OCI-LY7 (cell line): Measurements from ENCODE around the gene PCYT1B. TPM values are rescaled to one million over a fixed set of nuclear protein-coding genes. Genes with fewer than 3 reads are reported as not detected.

Experiments used
- BruUV-seq: library from RNA; stranded (reverse); fragments of 400-500 nt; replicated peaks from 2 replicates; lab custom pipeline; 2021; lab: Mats Ljungman, UMichigan
- CTCF ChIA-PET: fragments of 300-600 bp; sonication (Branson Sonifier 250); formaldehyde crosslinking; loops from one replicate; lab custom pipeline; 2022; ENCODE audit warnings: antibody characterized with exemption; ENCODE audit not compliant: unreplicated experiment; lab: Charles Lee
- POLR2A ChIA-PET: fragments of 300-600 bp; sonication (Branson Sonifier 250); formaldehyde crosslinking; loops from one replicate; lab custom pipeline; 2022; ENCODE audit warnings: antibody characterized with exemption; lab: Charles Lee
- DNase-seq: peaks from one replicate; pipeline ENCODE4 v3.0.0-alpha.2; 2015; ENCODE audit warnings: low spot score
- H2AFZ ChIP-seq: fragments of 200-600 bp; sonication (generic), shearing (Covaris generic); 2 replicates; pipeline ENCODE4 v1.6.1; 2014; ENCODE audit warnings: mild to moderate bottlenecking, antibody characterized with exemption, low read length, moderate library complexity
- H3K27ac ChIP-seq: fragments of 200-600 bp; sonication (generic); 2 replicates; pipeline ENCODE4 v1.5.1; 2014; ENCODE audit warnings: mixed run types, low read depth, mild to moderate bottlenecking, moderate library complexity, low read length, inconsistent platforms; ENCODE audit not compliant: poor library complexity, severe bottlenecking
- H3K36me3 ChIP-seq: fragments of 200-600 bp; sonication (generic); 2 replicates; pipeline ENCODE4 v1.6.1; 2014; ENCODE audit warnings: mild to moderate bottlenecking, antibody characterized with exemption, low read length, moderate library complexity, mixed read lengths; ENCODE audit not compliant: insufficient read depth
- H3K4me1 ChIP-seq: fragments of 200-600 bp; sonication (generic); 2 replicates; pipeline ENCODE4 v1.5.1; 2014; ENCODE audit warnings: mild to moderate bottlenecking, low read length; ENCODE audit not compliant: insufficient read depth, poor library complexity, severe bottlenecking
- H3K4me2 ChIP-seq: fragments of 200-600 bp; sonication (generic); 2 replicates; pipeline ENCODE4 v1.6.1; 2014; ENCODE audit warnings: mild to moderate bottlenecking, low read length
- H3K4me3 ChIP-seq: fragments of 200-600 bp; sonication (generic); 2 replicates; pipeline ENCODE4 v1.5.1; 2014; ENCODE audit warnings: mild to moderate bottlenecking, low read depth, low read length; ENCODE audit not compliant: poor library complexity, severe bottlenecking
- H3K79me2 ChIP-seq: fragments of 200-600 bp; sonication (generic); 2 replicates; pipeline ENCODE4 v1.6.1; 2016; ENCODE audit warnings: low read depth, mild to moderate bottlenecking, low read length, moderate library complexity, mixed read lengths; ENCODE audit not compliant: insufficient read depth
- H3K9me2 ChIP-seq: fragments of 200-600 bp; sonication (generic); 2 replicates; pipeline ENCODE4 v1.6.1; 2016; ENCODE audit warnings: mild to moderate bottlenecking, low read length, mixed read lengths; ENCODE audit not compliant: insufficient read depth
- H3K9me3 ChIP-seq: fragments of 200-600 bp; sonication (generic); 2 replicates; pipeline ENCODE4 v1.6.1; 2014; ENCODE audit warnings: mild to moderate bottlenecking, mixed run types, low read length, mixed read lengths
- H4K20me1 ChIP-seq: fragments of 200-600 bp; sonication (generic); 2 replicates; pipeline ENCODE4 v1.6.1; 2014; ENCODE audit warnings: mild to moderate bottlenecking, antibody characterized with exemption, low read length, moderate library complexity, mixed read lengths; ENCODE audit not compliant: insufficient read depth
- CTCF ChIP-seq: fragments of 200-600 bp; sonication (generic); conservative IDR thresholded peaks from 2 replicates; pipeline ENCODE4 v1.5.1; 2014; ENCODE audit warnings: mild to moderate bottlenecking, antibody characterized with exemption, low read length, moderate library complexity, mixed read lengths
- EZH2phosphoT487 ChIP-seq: fragments of 200-600 bp; sonication (generic); IDR thresholded peaks from 2 replicates; pipeline ENCODE4 v1.6.1; 2018; ENCODE audit warnings: low read depth, borderline replicate concordance, mild to moderate bottlenecking, mixed run types, antibody characterized with exemption, low read length, moderate library complexity, mixed read lengths
- intact Hi-C: fragments of 100-400 bp; cut with micrococcal nuclease; formaldehyde crosslinking; loops from one replicate; pipeline ENCODE4 v1.10.0; 2022; ENCODE audit not compliant: unreplicated experiment
- total RNA-seq, 2 experiments: library from RNA; depleted of rRNA in 1 of 2; stranded (reverse); fragments of >200 nt in 1 of 2; shearing (Covaris generic) in 1 of 2; gene quantifications; 2 replicates each; pipeline ENCODE4 v1.2.3, GENCODE V29; 2014 to 2022

PCYT1B gene
- total RNA-seq, 2 experiments from 2014 or later = not detected

- intact Hi-C loops = no loop called here
- Histone ChIP-seq H3K4me2 (no peak overlapping the region), H3K27ac (no peak overlapping the region), H4K20me1 (no peaks in the 10 kb centered on the region), H3K4me3 (no peak overlapping the region), H3K36me3 (no peaks in the 10 kb centered on the region), H3K4me1 (no peaks in the 10 kb centered on the region), H2AFZ (no peak overlapping the region), H3K79me2 (no peaks in the 10 kb centered on the region), H3K9me3 (no peaks in the 10 kb centered on the region), H3K9me2 (no peaks in the 10 kb centered on the region)
- TF ChIP-seq CTCF (no peak), EZH2phosphoT487 (no peak)
- POLR2A ChIA-PET = interaction anchor here (1.0 to 1.1 kb wide), 2 partner anchors 17 to 306 kb away, joined by 3 to 4 read pairs; no protein-coding TSS in a partner anchor
- CTCF ChIA-PET = no interaction called here
- DNase-seq = no peak
- BruUV-seq = no TSS peak
These were observed 4.0 kb downstream of the PCYT1B start for GRCh38 chrX:24643116-24643515.

DNA sequence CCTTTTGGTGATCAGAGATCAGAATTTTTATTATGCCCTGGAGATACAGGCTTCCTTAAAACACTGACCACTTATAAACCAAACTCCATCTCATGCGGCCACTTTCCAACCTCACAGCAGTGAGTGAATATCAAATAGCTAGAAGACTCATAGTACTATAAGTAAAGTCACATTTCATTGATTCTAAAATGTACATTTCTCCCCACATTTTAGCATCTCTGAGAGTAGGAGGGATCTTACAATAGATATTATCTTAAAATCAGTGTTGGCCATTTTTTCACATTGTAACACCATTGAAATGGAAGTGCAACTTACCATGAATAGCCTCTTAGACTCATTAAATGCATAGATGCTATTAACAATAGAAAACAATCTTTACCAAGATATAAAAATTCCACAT lies 17.4 kb downstream of the PCYT1B start:
- no TSS peak for BruUV-seq
- H3K9me2 ChIP-seq = no peaks in the 10 kb centered on the region
- H3K4me1 ChIP-seq = no peaks in the 10 kb centered on the region
- CTCF ChIA-PET = no interaction called here
- H4K20me1 ChIP-seq = no peaks in the 10 kb centered on the region
- H3K9me3 ChIP-seq = no peaks in the 10 kb centered on the region
- TF ChIP-seq EZH2phosphoT487 (no peak), CTCF (no peak)
- H3K27ac ChIP-seq = no peak overlapping the region
- H3K36me3 ChIP-seq = no peaks in the 10 kb centered on the region
- no peak overlapping the region for H3K4me3 ChIP-seq
- DNase-seq = no peak
- no peaks in the 10 kb centered on the region for H3K79me2 ChIP-seq
- H2AFZ ChIP-seq = no peak overlapping the region
- intact Hi-C loops = no loop called here
- no peak overlapping the region for H3K4me2 ChIP-seq
- POLR2A ChIA-PET = no interaction called here

GRCh38 chrX:24619647-24620046 lies 27.5 kb downstream of the PCYT1B start:
- no TSS peak for BruUV-seq
- DNase-seq = no peak
- no peaks in the 10 kb centered on the region for H3K9me3 ChIP-seq
- no peaks in the 10 kb centered on the region for H3K36me3 ChIP-seq
- ChIA-PET CTCF (no interaction called here), POLR2A (no interaction called here)
- no peak overlapping the region for H3K4me2 ChIP-seq
- H4K20me1 ChIP-seq = no peaks in the 10 kb centered on the region
- no peak overlapping the region for H3K27ac ChIP-seq
- H3K4me1 ChIP-seq = no peaks in the 10 kb centered on the region
- no peaks in the 10 kb centered on the region for H3K9me2 ChIP-seq
- H3K79me2 ChIP-seq = no peaks in the 10 kb centered on the region
- no peak for TF ChIP-seq EZH2phosphoT487
- TF ChIP-seq CTCF = no peak
- intact Hi-C loops = no loop called here
- no peak overlapping the region for H3K4me3 ChIP-seq
- no peak overlapping the region for H2AFZ ChIP-seq
